Left forelimb (tissue), 1 donor: ENCODE data around the gene SLC12A9.
A peak's percentile ranks its signal among the peaks of the same experiment; 100 is the strongest.
"Not testable (repeated sequence)": the region's sequence is repeated elsewhere in the genome, so short reads cannot be mapped to it uniquely, and the experiment has no call there.

Source experiments
- DNase-seq: peaks from one replicate; pipeline ENCODE4 v3.0.0-alpha.2; 2018; ENCODE audit warnings: low spot score

Gene SLC12A9

GRCh38 chr7:100825751-100826513, 26.6 kb upstream of the SLC12A9 start:
- DNase-seq: no peak

- no peak for DNase-seq
Observed at GRCh38 chr7:100826514-100827329, 25.8 kb upstream of the SLC12A9 start.

GRCh38 chr7:100827330-100828226, 24.9 kb upstream of the SLC12A9 start, which contains the start of gene EPHB4:
Gene EPHB4, minus strand, starts transcription at chr7:100827523. Its CDS starts 493 bp downstream, at chr7:100827030.
- DNase-seq: peak; percentile 95

DNA sequence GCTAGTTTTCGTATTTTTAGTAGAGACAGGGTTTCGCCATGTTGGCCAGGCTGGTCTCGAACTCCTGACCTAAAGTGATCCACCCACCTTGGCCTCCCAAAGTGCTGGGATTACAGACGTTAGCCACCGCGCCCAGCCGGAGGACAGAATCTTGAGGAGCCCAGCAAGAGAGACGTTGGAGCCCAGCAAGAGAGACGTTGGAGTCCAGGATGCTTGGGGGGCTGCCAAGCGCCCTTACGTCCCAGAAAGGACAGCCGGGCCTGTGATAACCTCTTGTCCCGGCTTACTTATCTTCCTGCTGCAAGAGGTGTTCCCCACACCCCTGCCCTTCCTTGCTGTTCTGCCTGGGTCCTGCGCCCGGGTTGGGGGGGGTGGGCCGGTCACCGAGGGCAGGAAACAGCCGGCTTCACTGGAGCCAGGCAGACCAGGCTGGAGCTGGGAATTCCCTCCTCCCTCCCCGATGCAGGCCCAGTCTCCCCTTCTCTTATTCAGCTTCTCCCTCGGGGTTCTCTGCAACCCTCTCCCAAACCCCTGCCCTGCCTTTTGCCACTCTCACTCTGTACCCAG, 23.3 kb upstream of the SLC12A9 start:
- DNase-seq: no peak

DNA sequence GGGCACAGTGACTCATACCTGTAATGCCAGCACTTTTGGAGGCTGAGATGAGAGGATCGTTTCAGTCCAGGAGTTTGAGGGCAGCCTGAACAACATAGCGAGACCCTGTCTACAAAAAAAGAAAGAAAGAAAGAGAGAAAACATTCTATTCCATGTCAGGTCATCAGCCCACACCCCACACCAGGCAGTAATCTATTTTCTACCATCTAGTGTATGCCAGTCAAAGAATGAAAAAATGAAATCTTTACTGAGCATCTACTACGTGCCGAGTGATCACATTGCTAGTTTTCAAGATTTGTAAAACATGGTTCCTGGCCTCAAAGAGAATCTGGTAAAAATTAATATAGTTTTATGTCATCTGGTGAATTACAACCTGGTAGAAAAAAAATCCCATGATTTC, 22.1 kb upstream of the SLC12A9 start:
- DNase-seq: no peak

- DNase-seq: no peak
Observed at GRCh38 chr7:100832281-100832633, 20.3 kb upstream of the SLC12A9 start.

DNA sequence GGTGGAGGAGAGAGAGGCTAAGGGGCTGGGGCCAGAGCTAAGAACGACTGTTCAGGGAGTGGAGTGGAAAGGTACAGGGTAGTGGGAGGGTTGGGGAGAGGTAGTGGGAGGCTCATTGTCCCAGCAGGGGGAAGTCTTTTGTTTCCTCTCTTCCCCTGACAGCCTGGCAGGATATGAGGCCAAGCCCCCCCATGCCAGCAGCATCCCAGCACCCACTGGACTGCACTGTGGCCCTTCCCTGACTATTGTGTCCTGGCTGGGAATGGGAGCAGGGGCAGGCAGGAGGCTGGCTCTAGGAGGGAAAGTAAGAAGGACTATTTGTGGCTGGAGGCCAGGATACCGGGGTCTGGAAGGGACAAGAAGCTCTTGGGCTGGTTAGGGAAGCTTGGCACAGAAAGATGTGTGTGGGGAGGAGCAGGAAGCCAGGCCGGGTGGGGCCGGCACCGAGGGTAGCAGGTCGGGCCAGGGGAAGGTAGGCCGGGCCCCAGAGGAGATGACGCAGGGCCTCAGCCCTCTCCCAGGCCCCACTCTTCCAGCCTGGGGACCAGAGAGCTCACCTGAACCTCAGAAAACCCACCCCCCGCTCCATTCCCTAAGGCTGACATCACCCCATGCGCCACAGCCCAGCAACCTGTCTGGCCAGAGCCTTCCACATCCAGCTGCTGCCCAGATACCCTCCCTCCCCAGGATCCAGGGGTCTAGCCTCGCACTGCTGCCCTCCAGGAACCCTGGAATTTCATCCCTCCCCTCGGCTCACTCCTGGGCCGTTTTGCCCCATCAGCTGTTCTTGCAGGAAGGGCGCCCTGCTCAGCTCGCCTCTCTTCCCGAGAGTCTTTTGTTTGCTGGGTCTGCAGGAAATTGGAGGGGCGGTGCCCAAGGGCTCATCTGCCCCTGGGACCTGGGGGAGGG, 16.4 kb upstream of the SLC12A9 start:
- DNase-seq: no peak

- no peak for DNase-seq
Observed at GRCh38 chr7:100836812-100837098, 15.8 kb upstream of the SLC12A9 start.

DNA sequence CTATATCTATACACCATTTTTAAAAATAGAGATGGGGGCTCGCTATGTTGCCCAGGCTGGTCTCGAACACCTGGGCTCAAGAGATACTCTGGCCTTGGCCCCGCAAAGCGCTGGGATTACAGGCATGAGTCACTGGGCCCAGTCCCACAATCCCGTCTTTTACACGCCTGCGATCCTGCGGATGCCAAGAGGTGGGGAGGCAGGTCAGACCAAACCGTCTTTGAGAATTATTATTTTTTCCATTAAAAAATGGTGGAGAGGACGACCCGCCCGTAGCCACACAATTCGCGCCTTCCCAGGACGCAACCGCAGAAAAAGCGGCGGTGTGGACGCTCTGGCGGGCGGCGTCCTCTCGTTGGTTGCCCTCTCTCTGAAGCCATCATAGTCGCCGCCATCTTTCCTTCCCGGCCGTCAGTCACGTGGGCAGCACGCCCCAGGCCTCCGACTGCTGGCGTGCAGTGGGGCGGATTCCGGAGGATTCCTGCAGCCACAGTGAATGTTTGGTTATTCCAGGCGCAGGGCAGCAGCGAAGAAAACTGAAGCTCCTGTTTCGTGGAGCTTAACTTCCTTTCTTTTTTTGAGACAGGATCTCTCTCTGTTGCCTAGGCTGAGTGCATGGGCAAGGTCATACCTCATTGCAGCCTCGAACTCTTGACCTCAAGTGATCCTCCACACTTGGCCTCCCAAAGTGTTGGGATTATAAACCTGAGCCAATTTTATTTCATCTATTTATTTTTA, 15.2 kb upstream of the SLC12A9 start:
- peak; percentile 91 for DNase-seq

DNA sequence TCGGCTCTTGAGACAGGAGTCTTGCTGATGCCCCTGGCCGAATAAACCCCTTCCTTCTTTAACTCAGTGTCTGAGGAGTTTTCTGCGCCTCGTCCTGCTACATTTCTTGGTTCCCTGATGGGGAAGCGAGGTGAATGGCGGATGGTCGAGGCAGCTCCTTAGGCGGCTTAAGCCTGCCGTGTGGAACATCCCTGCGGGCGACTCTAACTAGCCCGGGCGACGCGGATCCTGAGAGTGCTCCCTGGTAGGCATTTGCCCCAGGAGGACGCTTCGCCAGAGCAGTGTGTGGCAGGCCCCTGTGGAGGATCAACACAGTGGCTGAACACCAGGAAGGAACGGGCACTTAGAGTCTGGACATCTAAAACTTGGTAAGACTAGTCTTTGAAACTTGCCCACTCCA, 13.2 kb upstream of the SLC12A9 start:
- no peak for DNase-seq

DNA sequence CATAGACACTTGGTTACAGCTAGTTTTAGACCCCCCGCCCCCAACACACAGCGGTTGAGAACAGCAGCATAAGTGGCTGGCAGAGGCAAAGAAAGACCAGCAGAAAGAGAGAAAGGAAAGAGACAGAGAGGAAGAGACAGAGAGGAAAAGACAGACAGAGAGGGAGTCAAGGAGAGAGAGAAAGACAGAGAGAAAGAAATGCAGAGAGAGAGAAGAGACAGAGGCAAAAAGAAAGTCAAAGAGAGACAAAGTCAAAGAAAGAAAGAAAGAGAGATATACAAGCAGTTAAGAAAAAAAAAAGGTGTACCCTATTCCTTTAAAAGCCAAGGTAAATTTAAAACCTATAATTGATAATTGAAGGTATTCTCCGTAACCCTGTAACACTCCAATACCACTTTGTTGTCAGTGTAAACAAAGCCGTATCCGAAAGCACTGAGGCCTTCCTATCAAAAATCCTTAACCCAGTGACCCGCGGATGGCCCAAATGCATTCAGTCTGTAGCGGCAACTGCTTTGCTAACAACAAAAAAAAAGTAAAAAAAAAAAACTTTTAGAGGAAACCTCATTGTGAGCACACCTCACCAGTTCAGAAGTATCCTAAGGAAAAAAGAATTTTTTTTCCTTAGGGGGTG, 11.9 kb upstream of the SLC12A9 start:
- no peak for DNase-seq

GRCh38 chr7:100847360-100847759, 5.2 kb upstream of the SLC12A9 start:
- DNase-seq: no peak

DNA sequence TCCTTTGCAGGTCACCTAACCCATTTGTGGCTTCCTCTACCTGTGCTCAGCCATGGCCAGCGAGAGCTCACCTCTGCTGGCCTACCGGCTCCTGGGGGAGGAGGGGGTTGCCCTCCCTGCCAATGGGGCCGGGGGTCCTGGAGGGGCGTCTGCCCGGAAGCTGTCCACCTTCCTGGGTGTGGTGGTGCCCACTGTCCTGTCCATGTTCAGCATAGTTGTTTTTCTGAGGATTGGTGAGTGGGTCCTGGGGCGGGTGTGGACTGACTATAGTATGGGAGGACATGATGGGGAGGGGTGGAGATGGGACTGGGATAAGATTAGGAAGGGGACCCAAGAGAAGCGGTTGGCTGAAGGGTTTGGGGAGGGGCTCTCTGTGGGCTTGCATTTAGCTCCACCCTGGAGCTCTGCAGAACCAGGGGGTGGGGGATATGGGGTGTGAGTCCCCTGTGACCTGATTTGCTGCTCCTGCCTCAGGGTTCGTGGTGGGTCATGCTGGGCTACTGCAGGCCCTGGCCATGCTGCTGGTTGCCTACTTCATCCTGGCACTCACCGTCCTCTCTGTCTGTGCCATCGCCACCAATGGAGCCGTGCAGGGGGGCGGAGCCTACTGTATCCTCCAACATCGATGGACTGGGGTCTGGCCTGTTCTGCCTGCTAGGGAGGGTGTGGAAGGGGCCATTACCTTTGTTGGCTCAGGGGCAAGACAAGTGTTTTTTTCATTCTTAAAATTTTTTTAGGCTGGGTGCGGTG, 1.8 kb downstream of the SLC12A9 start:
- no peak for DNase-seq

- DNase-seq: not testable (repeated sequence)
Observed at GRCh38 chr7:100854899-100855298, 2.4 kb downstream of the SLC12A9 start.

GRCh38 chr7:100855515-100855914, 3.0 kb downstream of the SLC12A9 start:
- no peak for DNase-seq

- no peak for DNase-seq
Observed at GRCh38 chr7:100856871-100857282, 4.4 kb downstream of the SLC12A9 start.

GRCh38 chr7:100859856-100860255, 7.3 kb downstream of the SLC12A9 start:
- no peak for DNase-seq

- DNase-seq: no peak
Observed at GRCh38 chr7:100860702-100861615, 8.4 kb downstream of the SLC12A9 start.
